ENCODE data around the gene ARHGAP15.

ARHGAP15 gene

GRCh38 chr2:143603846-143604565 is 474.8 kb downstream of the ARHGAP15 start:
- no peak for DNase-seq

GRCh38 chr2:143604566-143604959 is 475.3 kb downstream of the ARHGAP15 start:
- DNase-seq: no peak

GRCh38 chr2:143607231-143608062 is 478.2 kb downstream of the ARHGAP15 start:
- DNase-seq: no peak

DNA sequence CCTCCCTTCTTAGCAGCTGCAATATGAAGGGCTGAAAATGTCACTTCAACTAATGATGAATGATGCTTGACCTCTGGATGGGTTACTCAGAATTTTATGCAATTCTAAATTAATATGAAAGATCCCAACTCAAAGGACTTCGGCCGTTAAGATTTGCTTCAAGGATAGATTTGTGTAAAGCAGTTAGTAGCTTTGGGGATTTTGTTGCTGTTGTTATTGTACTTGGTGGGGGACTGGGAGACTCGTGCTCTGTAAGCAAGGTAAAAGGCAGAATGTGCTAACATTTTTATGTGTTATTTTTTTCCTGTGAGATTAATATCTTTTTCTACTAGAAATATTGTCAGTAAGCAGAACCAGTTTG is 478.8 kb downstream of the ARHGAP15 start:
- no peak for DNase-seq

- no peak for DNase-seq
Measured at GRCh38 chr2:143608758-143609157, 479.5 kb downstream of the ARHGAP15 start.

- no peak for DNase-seq
Measured at GRCh38 chr2:143611336-143611735, 482.1 kb downstream of the ARHGAP15 start.

- no peak for DNase-seq
Measured at GRCh38 chr2:143615562-143615961, 486.3 kb downstream of the ARHGAP15 start.

DNA sequence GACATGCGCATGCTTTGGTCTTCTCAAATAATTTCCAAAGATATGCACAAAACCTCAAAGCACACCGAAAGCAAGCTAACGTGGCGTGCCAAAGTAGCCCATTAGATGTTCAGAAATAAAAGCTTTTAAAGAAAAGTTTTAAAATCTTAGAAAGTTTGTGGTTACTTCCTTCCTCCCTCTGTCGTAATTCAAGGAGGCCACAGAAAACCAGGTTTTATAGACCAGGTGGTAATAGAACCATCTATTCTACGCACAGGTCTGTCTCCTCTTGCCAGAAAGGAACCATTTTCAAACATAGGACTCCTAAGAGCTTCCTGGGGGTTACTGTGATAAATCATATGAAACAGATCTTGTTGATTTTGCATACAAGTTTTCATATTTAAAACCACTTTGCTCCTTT is 487.2 kb downstream of the ARHGAP15 start:
- no peak for DNase-seq

- no peak for DNase-seq
Measured at GRCh38 chr2:143617803-143618415, 488.7 kb downstream of the ARHGAP15 start.

DNA sequence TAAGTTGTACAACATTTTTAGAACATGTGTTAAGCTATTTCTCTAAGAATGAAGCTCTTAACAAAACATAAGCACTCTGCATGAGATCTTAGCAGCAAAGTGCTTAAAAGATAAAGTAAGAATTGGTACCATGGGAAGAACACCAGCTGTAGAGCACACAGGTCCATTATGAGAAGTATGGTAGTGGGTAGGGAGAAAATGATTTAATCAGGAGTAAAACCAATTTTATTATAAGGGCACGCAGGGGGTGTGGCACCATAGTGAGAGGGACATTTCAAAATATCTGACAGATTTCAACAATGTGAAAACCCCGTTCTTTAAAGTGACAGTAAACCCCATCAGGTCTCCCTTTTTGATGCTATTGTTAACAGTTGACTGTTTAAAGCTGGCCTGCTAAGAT is 492.9 kb downstream of the ARHGAP15 start:
- no peak for DNase-seq

DNA sequence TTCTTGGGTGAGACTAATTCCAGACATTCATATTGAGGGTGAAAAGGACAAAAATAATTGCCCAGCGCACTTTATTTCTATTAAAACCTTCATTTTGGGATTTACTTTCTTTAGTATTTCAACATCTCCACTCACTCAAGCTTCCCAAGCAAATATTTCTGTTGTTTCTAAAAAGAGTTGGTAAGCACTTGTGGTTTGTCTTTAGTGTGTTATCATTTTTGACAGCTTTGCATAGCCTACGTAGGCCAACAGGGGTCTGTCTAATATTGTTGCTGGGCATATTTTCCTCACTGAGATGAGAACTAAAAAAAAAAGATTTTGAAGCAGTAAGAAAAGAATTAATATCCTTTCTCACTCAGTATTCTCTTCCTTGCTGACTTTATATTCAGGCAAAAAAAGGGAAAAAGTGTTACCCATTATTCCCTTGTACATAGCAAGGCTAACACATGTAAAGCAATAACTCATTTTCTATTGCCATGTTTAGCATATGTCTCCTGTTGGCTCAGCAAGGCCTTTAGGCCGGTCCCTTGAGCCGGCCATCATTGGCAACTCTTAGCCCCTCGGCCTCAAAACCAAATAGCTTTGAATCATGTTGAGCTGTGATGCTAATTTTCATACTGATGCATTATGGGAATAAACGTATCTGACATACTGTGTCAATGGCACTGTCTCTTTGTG is 494.2 kb downstream of the ARHGAP15 start:
- no peak for DNase-seq

DNA sequence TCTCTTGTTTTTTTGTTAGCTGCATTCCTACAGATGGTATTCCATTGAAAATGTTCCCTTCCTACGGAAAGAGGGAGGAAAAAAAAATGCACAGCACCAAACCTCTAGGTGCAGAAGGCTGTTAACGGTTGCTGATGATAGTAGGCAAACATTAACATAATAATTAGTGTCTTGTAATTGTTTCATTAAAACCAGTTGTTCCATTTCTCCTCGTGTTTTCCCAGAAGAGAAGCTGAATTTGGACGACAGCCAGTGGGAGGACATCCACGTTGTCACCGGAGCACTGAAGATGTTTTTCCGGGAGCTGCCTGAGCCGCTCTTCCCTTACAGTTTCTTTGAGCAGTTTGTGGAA is 494.7 kb downstream of the ARHGAP15 start:
- DNase-seq: no peak

- no peak for DNase-seq
Measured at GRCh38 chr2:143629340-143629739, 500.1 kb downstream of the ARHGAP15 start.

DNA sequence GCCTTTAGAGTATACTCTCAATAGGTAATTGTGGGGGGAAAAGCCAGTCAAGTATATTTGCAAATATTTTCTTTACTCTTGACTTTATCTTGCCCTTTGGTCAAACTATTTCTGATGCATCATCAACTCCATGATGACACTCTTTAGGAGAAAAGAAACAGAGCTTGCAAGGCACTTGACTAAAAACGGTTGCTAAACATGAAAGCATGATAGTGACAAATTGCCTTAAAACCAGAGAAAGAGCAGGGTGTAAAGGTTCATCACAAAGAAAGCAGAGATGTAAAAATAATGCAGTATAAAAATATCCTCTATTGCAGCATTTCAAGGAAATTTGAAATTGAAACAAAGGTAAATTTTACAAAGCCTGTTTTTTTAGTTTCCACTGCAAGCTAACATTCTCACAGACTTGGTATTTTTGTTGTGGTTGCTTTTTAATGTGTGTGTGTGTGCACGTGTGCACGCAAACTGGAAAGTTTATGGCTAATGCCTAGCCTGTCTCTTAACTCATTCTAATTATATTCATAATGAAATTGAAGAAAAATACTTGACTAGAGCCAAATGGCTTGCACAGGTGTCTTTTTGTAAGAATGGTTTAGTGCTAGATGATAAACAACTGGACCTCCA is 503.6 kb downstream of the ARHGAP15 start:
- DNase-seq: peak; percentile 97

- no peak for DNase-seq
Measured at GRCh38 chr2:143633419-143633818, 504.2 kb downstream of the ARHGAP15 start.

GRCh38 chr2:143635302-143635701 is 506.1 kb downstream of the ARHGAP15 start:
- no peak for DNase-seq

- DNase-seq: no peak
Measured at GRCh38 chr2:143635936-143636335, 506.7 kb downstream of the ARHGAP15 start.

DNA sequence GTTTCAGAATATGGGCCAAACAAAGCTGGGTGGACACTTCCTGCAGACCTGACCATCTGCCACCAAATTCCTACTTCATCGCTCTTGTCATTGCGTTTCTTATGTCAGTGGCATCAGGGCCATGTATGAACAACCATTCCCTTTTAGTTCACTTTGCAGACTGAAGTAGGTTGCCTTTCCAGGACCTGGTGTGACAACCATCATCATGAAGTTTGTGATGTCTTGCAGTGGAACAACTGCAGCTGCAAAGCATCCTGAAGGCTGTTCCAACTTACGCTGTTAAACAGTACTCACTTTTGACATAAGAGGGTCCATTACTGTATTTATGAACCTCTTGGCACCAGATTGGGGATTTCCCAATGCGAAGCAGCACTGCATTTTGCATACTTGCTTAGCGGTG is 511.6 kb downstream of the ARHGAP15 start:
- DNase-seq: no peak

DNA sequence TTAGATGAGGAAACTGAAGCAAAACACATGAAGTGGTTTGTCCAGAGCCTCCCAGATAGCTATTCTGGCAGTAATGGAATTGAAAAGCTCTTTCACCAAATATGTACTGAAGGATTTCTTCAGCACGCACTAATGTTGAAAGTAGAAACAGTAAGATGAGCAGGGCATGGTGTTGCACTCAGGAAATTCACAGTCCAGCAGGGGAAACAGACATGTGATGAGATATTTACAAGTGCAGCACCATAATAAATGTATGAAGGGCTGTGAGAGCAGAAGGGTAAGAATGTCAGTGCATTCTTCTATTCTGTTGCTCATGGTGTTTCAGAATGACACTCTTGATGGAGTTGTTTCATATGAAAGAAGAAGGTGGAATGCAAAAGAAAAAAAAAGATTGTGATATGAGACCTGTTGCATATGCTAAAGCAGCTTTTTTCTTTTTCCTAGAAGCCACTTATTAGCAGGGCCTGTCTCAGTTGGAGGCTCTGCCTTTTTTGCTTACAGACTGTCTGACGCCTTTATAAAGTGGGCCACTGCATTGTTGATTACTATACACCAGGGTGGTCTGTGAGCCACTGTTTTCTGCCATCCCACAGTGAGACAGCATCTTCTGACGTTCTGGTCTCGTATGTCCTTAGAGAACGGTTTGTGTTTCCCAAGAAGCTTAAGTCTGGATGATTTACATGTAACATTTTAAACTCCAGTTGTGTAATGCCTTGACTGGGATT is 516.9 kb downstream of the ARHGAP15 start:
- no peak for DNase-seq

DNA sequence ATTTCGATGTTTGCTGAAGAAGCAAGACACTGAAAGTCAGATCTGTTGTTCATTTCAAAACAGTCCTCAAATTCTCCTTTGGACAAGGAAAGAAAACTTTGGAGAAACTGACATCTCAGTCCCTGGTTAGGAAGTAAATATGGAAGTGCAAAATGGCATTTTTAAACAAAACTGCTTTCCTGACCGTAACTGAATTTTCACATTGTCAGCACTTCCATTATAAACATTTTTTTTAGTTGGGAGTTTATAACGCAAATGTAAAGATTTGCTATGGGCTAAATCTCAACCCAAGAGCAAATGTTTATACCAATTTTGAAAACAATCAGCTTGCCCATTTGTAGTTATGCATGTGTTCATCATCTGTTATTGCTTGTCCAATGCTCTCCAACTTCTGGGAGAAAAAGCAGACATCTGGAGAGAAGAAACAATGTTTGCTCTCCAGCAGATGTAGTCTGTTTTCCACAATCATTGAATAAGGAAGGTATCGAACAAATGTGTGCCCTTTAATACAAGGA is 520.1 kb downstream of the ARHGAP15 start:
- no peak for DNase-seq

DNA sequence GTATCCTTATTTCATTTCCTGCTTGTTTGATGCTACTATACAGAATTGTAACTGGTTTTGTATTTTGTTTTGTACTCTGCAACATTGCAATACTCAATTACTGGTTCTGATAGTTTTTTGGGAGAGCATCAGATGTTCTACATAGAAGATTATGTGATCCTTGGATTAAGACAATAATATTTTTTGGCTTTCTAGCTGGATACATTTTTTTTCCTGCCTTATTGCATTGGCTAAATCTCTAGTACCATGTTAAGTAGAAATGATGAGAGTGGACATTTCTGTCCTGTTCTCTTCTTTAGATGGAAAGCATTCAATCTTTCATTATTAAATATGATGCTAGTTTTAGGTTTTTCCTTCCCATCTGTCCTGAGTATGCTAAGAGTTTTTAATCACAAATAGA is 523.5 kb downstream of the ARHGAP15 start:
- no peak for DNase-seq

DNA sequence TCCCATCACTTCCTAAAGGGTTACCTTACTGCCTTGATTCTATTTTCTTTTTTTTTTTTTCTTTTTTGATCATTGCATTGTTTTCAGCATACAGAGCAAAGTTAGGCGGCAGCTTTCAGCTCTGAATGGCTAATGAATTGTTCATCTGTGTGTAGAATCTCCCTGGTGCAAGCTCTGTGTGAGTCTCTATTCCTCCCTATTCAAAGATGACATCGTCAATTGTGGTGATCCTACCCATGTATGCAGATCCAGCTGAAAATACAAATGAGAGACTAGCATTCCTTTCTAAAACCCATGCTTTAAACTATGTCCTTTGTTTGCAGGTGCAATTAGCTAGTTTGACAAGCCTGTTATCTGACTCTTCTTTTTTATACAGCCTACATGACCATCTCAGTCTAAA is 539.0 kb downstream of the ARHGAP15 start:
- no peak for DNase-seq

All from DMS79 (cell line).